Erythroblast (primary cell): Measurements from ENCODE around the gene COBL.

ENCODE experiments used
- DNase-seq, 2 experiments: peaks; one replicate each; lab custom pipeline; 2025; lab: John Stamatoyannopoulos, UW
- GATA1 ChIP-seq: IDR thresholded peaks from 2 replicates; pipeline ENCODE4 v1.6.1; 2011; ENCODE audit warnings: low read depth, mild to moderate bottlenecking, control low read depth, low read length, moderate library complexity
- POLR2A ChIP-seq: IDR thresholded peaks from 2 replicates; pipeline ENCODE4 v1.6.1; 2011; ENCODE audit warnings: mild to moderate bottlenecking, low read length

The COBL gene

GRCh38 chr7:51158742-51159445, 157.7 kb downstream of the COBL start:
- no peak for DNase-seq

DNA sequence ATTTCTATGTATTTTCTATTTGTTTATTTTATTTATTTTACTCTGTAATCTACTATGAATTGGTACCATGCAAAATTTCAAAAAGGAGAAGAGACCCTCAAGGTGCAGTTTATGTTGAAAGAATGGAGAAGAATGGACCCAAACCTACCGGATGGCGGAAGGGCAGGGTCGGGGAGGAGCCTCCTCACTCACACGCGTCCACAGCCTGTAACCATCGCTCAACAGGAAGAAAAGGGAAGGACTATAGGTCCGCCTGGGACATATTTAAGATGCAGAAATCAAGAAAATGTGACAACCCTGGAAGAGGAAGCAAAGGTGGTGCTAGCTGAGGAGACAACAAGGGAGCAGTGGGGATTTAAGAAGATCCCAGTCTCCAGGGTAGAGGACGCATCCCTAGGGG, 158.4 kb downstream of the COBL start:
- DNase-seq = no peak
- no peak for TF ChIP-seq GATA1
- TF ChIP-seq POLR2A = no peak

More at GRCh38 chr7:51158742-51159445, 157.7 kb downstream of the COBL start:
- TF ChIP-seq GATA1 (no peak), POLR2A (no peak)

GRCh38 chr7:51154201-51154600, 162.4 kb downstream of the COBL start:
- no peak for DNase-seq

GRCh38 chr7:51152706-51153200, 163.9 kb downstream of the COBL start:
- DNase-seq = no peak
- TF ChIP-seq POLR2A (no peak), GATA1 (no peak)

More at GRCh38 chr7:51154201-51154600, 162.4 kb downstream of the COBL start:
- TF ChIP-seq POLR2A (no peak), GATA1 (no peak)

GRCh38 chr7:51151455-51151854, 165.2 kb downstream of the COBL start:
- no peak for DNase-seq
- TF ChIP-seq GATA1 (no peak), POLR2A (no peak)

- no peak for TF ChIP-seq POLR2A
- no peak for TF ChIP-seq GATA1
- DNase-seq = no peak
These were observed 166.4 kb downstream of the COBL start for GRCh38 chr7:51150193-51150592.

- no peak for DNase-seq
- TF ChIP-seq GATA1 = no peak
- TF ChIP-seq POLR2A = no peak
These were observed 168.4 kb downstream of the COBL start for GRCh38 chr7:51148216-51148615.

DNA sequence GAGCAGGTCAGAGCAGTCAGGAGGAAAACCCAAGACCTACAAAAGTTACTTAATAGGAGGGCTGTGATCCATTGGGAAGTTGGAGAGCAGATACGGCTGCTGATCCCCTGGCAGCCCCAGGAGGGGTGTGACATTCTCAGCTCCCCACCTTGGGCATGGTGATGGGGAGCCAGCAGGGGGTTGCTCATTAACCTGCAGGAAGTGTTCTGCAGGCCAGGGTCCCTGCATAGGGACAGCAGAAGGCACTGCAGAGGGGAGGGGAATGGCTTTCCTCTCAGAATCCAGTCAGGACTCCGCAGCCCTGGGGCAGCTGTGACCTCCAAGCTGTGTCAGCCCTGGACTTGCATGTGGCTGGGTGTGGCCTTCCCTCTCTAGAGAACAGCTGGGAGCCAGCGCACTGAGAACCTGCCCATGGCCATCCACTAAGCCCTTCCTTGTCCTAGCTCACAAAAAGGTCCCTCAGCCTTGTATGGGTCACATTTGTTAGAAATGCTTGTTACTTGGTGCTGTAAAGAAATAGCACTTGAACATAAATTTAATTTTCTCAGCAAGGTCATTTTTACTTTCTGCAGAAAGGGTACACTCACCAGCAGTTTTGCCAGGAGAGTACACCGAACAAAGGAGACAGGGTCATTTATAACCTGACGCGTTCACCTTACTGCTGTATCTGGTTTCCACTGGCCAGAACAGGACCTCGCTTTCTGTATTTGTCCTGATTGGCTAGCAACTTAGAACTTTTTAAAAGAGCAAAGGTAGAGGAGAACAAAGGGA, 169.6 kb downstream of the COBL start:
- no peak for DNase-seq
- no peak for TF ChIP-seq POLR2A
- no peak for TF ChIP-seq GATA1

GRCh38 chr7:51144178-51144577, 172.4 kb downstream of the COBL start:
- DNase-seq = no peak

GRCh38 chr7:51142741-51143385, 173.7 kb downstream of the COBL start:
- no peak for TF ChIP-seq GATA1
- no peak for TF ChIP-seq POLR2A
- DNase-seq = no peak

More at GRCh38 chr7:51144178-51144577, 172.4 kb downstream of the COBL start:
- no peak for TF ChIP-seq POLR2A
- TF ChIP-seq GATA1 = no peak

- peak in 1 of 2 experiments; percentile 13 for DNase-seq
- TF ChIP-seq POLR2A (no peak), GATA1 (no peak)
These were observed 175.1 kb downstream of the COBL start for GRCh38 chr7:51141451-51142003.

GRCh38 chr7:51140199-51141164, 176.1 kb downstream of the COBL start:
- DNase-seq = no peak
- TF ChIP-seq POLR2A (no peak), GATA1 (no peak)
